K562 (cell line): ENCODE results near the gene TMEM132E. TPM values are rescaled to one million over a fixed set of nuclear protein-coding genes. Genes with fewer than 3 reads are reported as not detected.

Source experiments
- AFF4 ChIP-seq: sonication (generic); formaldehyde crosslinking; IDR thresholded peaks from 2 replicates; pipeline ENCODE4 v1.8.0; 2023; ENCODE audit warnings: mild to moderate bottlenecking, missing genetic modification reagents
- ARID4B ChIP-seq: sonication (generic); formaldehyde crosslinking; IDR thresholded peaks from 2 replicates; pipeline ENCODE4 v1.8.0; 2022; ENCODE audit warnings: mild to moderate bottlenecking, missing genetic modification reagents
- ATF1 ChIP-seq, 2 experiments: fragments of 450-650 bp in 1 of 2; IDR thresholded peaks; 2 replicates each; pipeline ENCODE4 v1.6.1; 2016; ENCODE audit warnings: missing compliant biosample characterization in 1 of 2, missing genetic modification characterization in 1 of 2
- EGR1 ChIP-seq: fragments of 450-650 bp; conservative IDR thresholded peaks from 2 replicates; pipeline ENCODE4 v1.6.1; 2017; ENCODE audit warnings: mild to moderate bottlenecking
- FOXP1 ChIP-seq: sonication (generic); formaldehyde crosslinking; IDR thresholded peaks from 2 replicates; pipeline ENCODE4 v1.8.0; 2022; ENCODE audit warnings: mild to moderate bottlenecking, missing genetic modification reagents
- NFRKB ChIP-seq: fragments of 450-650 bp; IDR thresholded peaks from 2 replicates; pipeline ENCODE4 v1.6.1; 2016; ENCODE audit warnings: low read depth
- SRF ChIP-seq, 2 experiments: fragments of 250-450, 450-650 bp in 1 of 2; sonication (Bioruptor Pico) in 1 of 2; sonication (generic) in 1 of 2; formaldehyde crosslinking; IDR thresholded peaks; 2 replicates each; pipeline versions ENCODE4 v1.5.0 to v1.5.1; 2020 to 2022; ENCODE audit warnings: mild to moderate bottlenecking in 1 of 2, missing genetic modification reagents in 1 of 2
- USF2 ChIP-seq: sonication (generic); formaldehyde crosslinking; IDR thresholded peaks from 2 replicates; pipeline ENCODE4 v1.5.0; 2020; ENCODE audit warnings: missing genetic modification reagents
- polyA plus RNA-seq, 8 experiments: library from polyadenylated mRNA; depleted of rRNA in 4 of 8; stranded (reverse) in 5 of 8; unstranded in 3 of 8; fragments of >200 nt; fragmentation: Nextera tagmentation in 2 of 8; fragmentation: Illumina TruSeq in 1 of 8; extraction: Ambion mirVana in 2 of 8; extraction: Trizol in 1 of 8; gene quantifications; 2 replicates each; pipeline versions ENCODE4 v1.2.1 to v1.2.3, GENCODE V29; 2011 to 2014; ENCODE audit warnings: inconsistent platforms in 1 of 8, missing spikeins in 1 of 8
- total RNA-seq, 7 experiments: library from RNA; depleted of rRNA in 6 of 7; stranded (reverse); fragments of >200 nt in 6 of 7; fragmentation: Illumina TruSeq in 2 of 7; extraction: Trizol in 2 of 7; gene quantifications; 2 replicates each; pipeline versions ENCODE4 v1.2.1 to v1.2.3, GENCODE V29; 2011 to 2021; ENCODE audit warnings: low replicate concordance in 1 of 7

TMEM132E gene
- total and polyA plus RNA-seq, 9 of the 15 experiments (the other 6 are each of a cell fraction or from before 2014, with no cell fraction given), result not detected

- TF ChIP-seq ARID4B (CRISPR knock-in tag), result no peak
- no peak for TF ChIP-seq USF2
- no peak for TF ChIP-seq ATF1 (CRISPR knock-in tag; IDR thresholded peaks at IDR 0.05)
- TF ChIP-seq ATF1 (tag; IDR thresholded peaks at IDR 0.05), result no peak; the same call in 1 of the 2 replicates
- TF ChIP-seq EGR1, result no peak
- no peak for TF ChIP-seq AFF4 (CRISPR knock-in tag)
- TF ChIP-seq SRF (CRISPR knock-in tag; IDR thresholded peaks at IDR 0.05), result no peak
- TF ChIP-seq NFRKB, result no peak
- no peak for TF ChIP-seq FOXP1 (CRISPR knock-in tag)
Observed at GRCh38 chr17:34566201-34566600, 13.2 kb upstream of the TMEM132E start (continued).
